ENCODE results near the gene OPN1LW.

GRCh38 chrX:154116426-154117211 is 27.4 kb upstream of the OPN1LW start:
- TF ChIP-seq EZH2phosphoT487 (IDR thresholded peaks at IDR 0.05) (no peak), CTCF (IDR thresholded peaks at IDR 0.05) (no peak), EZH2 (IDR thresholded peaks at IDR 0.05) (no peak)
